Thyroid gland (tissue), 4 donors: ENCODE results near the gene GLIPR2. TPM values are rescaled to one million over a fixed set of nuclear protein-coding genes. Genes with fewer than 3 reads are reported as not detected.

Experiments
- DNase-seq, 2 donors: peaks; one replicate each; pipeline ENCODE4 v3.0.0-alpha.2; 2019
- H3K27ac ChIP-seq, 3 donors: fragments of 200-600 bp; sonication (generic); 1 replicate in 2 of 3; 2 replicates in 1 of 3; pipeline ENCODE4 v1.5.1; 2016 to 2019; ENCODE audit warnings: mild to moderate bottlenecking in 1 of 3, moderate library complexity in 1 of 3
- H3K27me3 ChIP-seq: fragments of 200-600 bp; sonication (generic); one replicate; pipeline ENCODE4 v1.5.1; 2019
- H3K36me3 ChIP-seq, 2 donors: fragments of 200-600 bp; sonication (generic); one replicate each; pipeline ENCODE4 v1.5.1; 2016 to 2019
- H3K4me1 ChIP-seq, 2 donors: fragments of 200-600 bp; sonication (generic); one replicate each; pipeline ENCODE4 v1.5.1; 2017 to 2019
- H3K4me3 ChIP-seq, 3 donors: fragments of 200-600 bp; sonication (generic); replicated peaks in 1 of 3; 1 replicate in 2 of 3; 2 replicates in 1 of 3; pipeline ENCODE4 v1.5.1; 2016; ENCODE audit warnings: mild to moderate bottlenecking in 1 of 3
- H3K9me3 ChIP-seq: fragments of 200-600 bp; sonication (generic); one replicate; pipeline ENCODE4 v1.5.1; 2017
- CTCF ChIP-seq, 6 experiments: fragments of 200-600 bp in 3 of 6; fragments of 450-650 bp in 3 of 6; sonication (generic) in 3 of 6; IDR thresholded peaks; one replicate each; pipeline ENCODE4 v1.5.1; 2016 to 2019; ENCODE audit warnings: antibody characterized with exemption in 6 of 6, mild to moderate bottlenecking in 2 of 6, inconsistent platforms in 1 of 6, moderate library complexity in 1 of 6
- POLR2A ChIP-seq, 2 donors: fragments of 450-650 bp; IDR thresholded peaks; one replicate each; pipeline ENCODE4 v1.6.1; 2017; ENCODE audit warnings: antibody characterized with exemption in 2 of 2, mild to moderate bottlenecking in 2 of 2, moderate library complexity in 1 of 2
- WGBS, 2 donors: methylation state at CpG; one replicate each; pipeline ENCODE4 v1.1.5; 2017; 5-methylcytosine and 5-hydroxymethylcytosine counted together
- intact Hi-C: fragments of 100-400 bp; cut with DNase I; formaldehyde crosslinking; loops from one replicate; pipeline ENCODE4 v1.15.1; 2023
- total RNA-seq, 4 donors: library from RNA; depleted of rRNA; stranded (reverse); fragments of >200 nt; gene quantifications; one replicate each; pipeline ENCODE4 v1.2.3, GENCODE V29; 2016

GLIPR2 gene
- total RNA-seq, 4 donors from 2014 or later, result 15.6 to 25.1 (median 20.4) TPM

DNA sequence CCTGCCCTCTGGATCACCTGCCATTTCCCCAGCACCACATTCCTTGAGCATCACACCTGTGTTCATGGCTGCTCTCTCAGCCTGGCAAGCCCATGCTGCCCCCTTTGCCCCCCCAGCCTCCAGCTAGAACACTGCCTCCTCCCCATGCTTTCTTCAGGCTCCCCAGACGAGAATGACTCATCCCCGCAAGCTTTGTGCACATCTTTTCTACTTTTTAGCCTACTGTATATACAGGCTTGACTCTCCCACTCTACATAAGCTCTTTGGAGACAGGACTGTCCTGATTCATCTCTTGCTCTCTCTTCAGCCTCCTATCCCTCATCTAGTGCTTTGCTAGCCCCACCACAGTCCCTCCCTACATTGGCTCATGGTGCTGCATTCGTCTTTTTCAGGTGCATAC lies 19.9 kb upstream of the GLIPR2 start:
- Histone ChIP-seq H3K36me3 (no peaks in the 10 kb centered on the region), H3K9me3 (no peaks in the 10 kb centered on the region), H3K4me1 (peaks cover 16 to 17% of the 10 kb centered on the region in 2 donors), H3K27me3 (no peaks in the 10 kb centered on the region), H3K27ac (no peak overlapping the region), H3K4me3 (no peak overlapping the region)
- TF ChIP-seq CTCF (IDR thresholded peaks at IDR 0.05) (no peak), POLR2A (IDR thresholded peaks at IDR 0.05) (no peak)
- intact Hi-C loops, result no loop called here
- no peak for DNase-seq
- WGBS, 2 donors, result 90 to 93% methylated on average over 3 of the region's 3 CpGs

GRCh38 chr9:36118201-36118600 lies 18.3 kb upstream of the GLIPR2 start:
- intact Hi-C loops, result no loop called here
- no peaks in the 10 kb centered on the region for H3K36me3 ChIP-seq
- H3K9me3 ChIP-seq, result no peaks in the 10 kb centered on the region
- peak overlapping the region; percentile 36 to 66 (median 38) for H3K27ac ChIP-seq
- DNase-seq, result no peak
- no peaks in the 10 kb centered on the region for H3K27me3 ChIP-seq
- no peak overlapping the region for H3K4me3 ChIP-seq
- TF ChIP-seq POLR2A (IDR thresholded peaks at IDR 0.05) (no peak), CTCF (IDR thresholded peaks at IDR 0.05) (no peak)
- peaks cover 16 to 17% of the 10 kb centered on the region in 2 donors for H3K4me1 ChIP-seq
- WGBS, 2 donors, result 91 to 98% methylated on average over 2 of the region's 2 CpGs

- TF ChIP-seq POLR2A (IDR thresholded peaks at IDR 0.05), result peak in 1 of 2 donors; percentile 51
- no peak for TF ChIP-seq CTCF (IDR thresholded peaks at IDR 0.05)
- H3K27ac ChIP-seq, result peak overlapping the region; percentile 56 to 66 (median 57)
- H3K4me3 ChIP-seq, result no peak overlapping the region
- no peaks in the 10 kb centered on the region for H3K9me3 ChIP-seq
- intact Hi-C loops, result no loop called here
- peak; percentile 95 to 96 for DNase-seq
- no peaks in the 10 kb centered on the region for H3K27me3 ChIP-seq
- WGBS, 2 donors, result 19 to 37% methylated on average over 9 to 10 of the region's 15 CpGs
- peaks cover 16 to 17% of the 10 kb centered on the region in 2 donors for H3K4me1 ChIP-seq
- H3K36me3 ChIP-seq, result no peaks in the 10 kb centered on the region
Observed at GRCh38 chr9:36118706-36119105, 17.8 kb upstream of the GLIPR2 start.

DNA sequence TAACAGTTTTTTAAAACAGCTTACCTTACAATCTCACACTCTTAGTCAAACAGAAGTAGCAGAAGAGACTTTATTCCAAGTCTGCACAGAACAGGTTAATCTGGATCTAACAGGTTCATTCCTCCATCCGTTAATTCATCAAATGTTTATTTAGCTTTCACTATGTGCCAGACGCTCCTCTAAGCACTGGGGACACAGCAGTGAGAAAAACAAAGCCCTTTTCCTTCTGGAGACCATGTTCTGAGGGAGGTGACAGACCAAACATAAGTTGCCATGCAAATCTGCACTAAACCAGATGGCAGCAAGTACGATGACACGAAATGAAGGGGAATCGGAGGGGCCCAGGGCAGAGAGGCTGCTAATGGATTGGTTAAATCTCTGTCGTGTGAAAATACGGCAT lies 17.1 kb upstream of the GLIPR2 start:
- DNase-seq, result peak; percentile 23 to 33
- intact Hi-C loops, result no loop called here
- TF ChIP-seq POLR2A (IDR thresholded peaks at IDR 0.05), result no peak
- no peak for TF ChIP-seq CTCF (IDR thresholded peaks at IDR 0.05)
- Histone ChIP-seq H3K27me3 (no peaks in the 10 kb centered on the region), H3K36me3 (no peaks in the 10 kb centered on the region), H3K4me3 (no peak overlapping the region), H3K27ac (peak overlapping the region; percentile 56 to 76 (median 66)), H3K9me3 (no peaks in the 10 kb centered on the region), H3K4me1 (peaks cover 16 to 17% of the 10 kb centered on the region in 2 donors)
- 39 to 53% methylated on average over 7 of the region's 7 CpGs for WGBS, 2 donors

GRCh38 chr9:36120705-36121104 lies 15.8 kb upstream of the GLIPR2 start:
- no peaks in the 10 kb centered on the region for H3K9me3 ChIP-seq
- peaks cover 16 to 17% of the 10 kb centered on the region in 2 donors for H3K4me1 ChIP-seq
- DNase-seq, result no peak
- TF ChIP-seq POLR2A (IDR thresholded peaks at IDR 0.05) (no peak), CTCF (IDR thresholded peaks at IDR 0.05) (no peak)
- H3K27me3 ChIP-seq, result no peaks in the 10 kb centered on the region
- no peaks in the 10 kb centered on the region for H3K36me3 ChIP-seq
- H3K4me3 ChIP-seq, result no peak overlapping the region
- intact Hi-C loops, result no loop called here
- peak overlapping the region in 1 of 3 donors; percentile 76 for H3K27ac ChIP-seq
- 61 to 70% methylated on average over 4 of the region's 4 CpGs for WGBS, 2 donors
